ENCODE results near the gene MAPK7. TPM values are rescaled to one million over a fixed set of nuclear protein-coding genes. Genes with fewer than 3 reads are reported as not detected.

The MAPK7 gene
- 10 to 100 TPM in 1 of 6 donors, 1 to 10 TPM in 5; 3.5 to 11.3 (median 7.3) TPM for polyA plus RNA-seq (ENCODE audit: low read depth in 6 of 6)

GRCh38 chr17:19378416-19379360, at the start of gene MAPK7:
Gene MAPK7 (plus strand): TSS chr17:19378498. CDS start chr17:19378901, 403 bp downstream.
- peak; percentile 4 to 6 for ATAC-seq (ENCODE audit: low read depth in 2 of 2)
- Mint-ChIP-seq H3K4me1 (peaks cover 10 to 33% (median 14%) of the 10 kb centered on the region in 3 donors), H3K4me3 (peak within 1 kb of the TSS; percentile 95 to 100 (median 100)), H3K27ac (peak within 1 kb of the TSS; percentile 97 to 100 (median 99)), H3K36me3 (peaks cover 0 to 10% of the 10 kb centered on the region in 2 donors), H3K27me3 (no peaks in the 10 kb centered on the region), H3K9me3 (no peaks in the 10 kb centered on the region)
- DNase-seq: no peak

GRCh38 chr17:19329136-19329535, 49.2 kb upstream of the MAPK7 start:
- Mint-ChIP-seq H3K9me3 (peaks cover 0 to 17% (median 14%) of the 10 kb centered on the region in 7 donors), H3K27ac (no peak overlapping the region), H3K36me3 (peaks cover 0 to 8% of the 10 kb centered on the region in 2 donors), H3K4me3 (no peak overlapping the region), H3K4me1 (peaks cover 0 to 5% (median 0%) of the 10 kb centered on the region in 3 donors), H3K27me3 (peaks cover 0 to 8% (median 0%) of the 10 kb centered on the region in 3 donors)
- DNase-seq: no peak
- no peak for ATAC-seq (ENCODE audit: low read depth in 2 of 2)

- DNase-seq (no peak), ATAC-seq (ENCODE audit: low read depth in 2 of 2) (no peak)
- peak overlapping the region in 1 of 6 donors; percentile 72 for H3K27ac Mint-ChIP-seq
- H3K9me3 Mint-ChIP-seq: peaks cover 0 to 14% (median 12%) of the 10 kb centered on the region in 7 donors
- no peak overlapping the region for H3K4me3 Mint-ChIP-seq
- H3K36me3 Mint-ChIP-seq: peaks cover 0 to 8% of the 10 kb centered on the region in 2 donors
- H3K4me1 Mint-ChIP-seq: peaks cover 0 to 5% (median 0%) of the 10 kb centered on the region in 3 donors
- peaks cover 0 to 8% (median 0%) of the 10 kb centered on the region in 3 donors for H3K27me3 Mint-ChIP-seq
These were observed 48.5 kb upstream of the MAPK7 start for GRCh38 chr17:19329839-19330238.

GRCh38 chr17:19330271-19330670, 48.0 kb upstream of the MAPK7 start:
- ATAC-seq (ENCODE audit: low read depth in 2 of 2) (no peak), DNase-seq (no peak)
- H3K9me3 Mint-ChIP-seq: peaks cover 0 to 10% (median 7%) of the 10 kb centered on the region in 7 donors
- peak overlapping the region in 2 of 6 donors; percentile 72 to 79 for H3K27ac Mint-ChIP-seq
- no peak overlapping the region for H3K4me3 Mint-ChIP-seq
- H3K27me3 Mint-ChIP-seq: peaks cover 0 to 8% (median 0%) of the 10 kb centered on the region in 3 donors
- peaks cover 0 to 5% (median 0%) of the 10 kb centered on the region in 3 donors for H3K4me1 Mint-ChIP-seq
- H3K36me3 Mint-ChIP-seq: peaks cover 0 to 7% of the 10 kb centered on the region in 2 donors

GRCh38 chr17:19331134-19331533, 47.2 kb upstream of the MAPK7 start:
- H3K36me3 Mint-ChIP-seq: no peaks in the 10 kb centered on the region
- peaks cover 0 to 2% (median under 1%) of the 10 kb centered on the region in 7 donors for H3K9me3 Mint-ChIP-seq
- H3K4me3 Mint-ChIP-seq: no peak overlapping the region
- no peak for DNase-seq
- ATAC-seq (ENCODE audit: low read depth in 2 of 2): no peak
- H3K27ac Mint-ChIP-seq: no peak overlapping the region
- H3K4me1 Mint-ChIP-seq: peaks cover 0 to 5% (median 0%) of the 10 kb centered on the region in 3 donors
- peaks cover 0 to 8% (median 6%) of the 10 kb centered on the region in 3 donors for H3K27me3 Mint-ChIP-seq

- Mint-ChIP-seq H3K4me3 (no peak overlapping the region), H3K36me3 (no peaks in the 10 kb centered on the region), H3K27me3 (peaks cover 0 to 6% (median 2%) of the 10 kb centered on the region in 3 donors), H3K27ac (peak overlapping the region in 1 of 6 donors; percentile 33), H3K4me1 (peaks cover 0 to 5% (median 0%) of the 10 kb centered on the region in 3 donors), H3K9me3 (no peaks in the 10 kb centered on the region)
- no peak for ATAC-seq (ENCODE audit: low read depth in 2 of 2)
- DNase-seq: no peak
These were observed 46.6 kb upstream of the MAPK7 start for GRCh38 chr17:19331543-19332245.

- no peak overlapping the region for H3K27ac Mint-ChIP-seq
These were observed 45.7 kb upstream of the MAPK7 start for GRCh38 chr17:19332371-19333131.

GRCh38 chr17:19333132-19333440, 45.2 kb upstream of the MAPK7 start:
- H3K27me3 Mint-ChIP-seq: peaks cover 0 to 13% (median 7%) of the 10 kb centered on the region in 3 donors

More at GRCh38 chr17:19332371-19333131, 45.7 kb upstream of the MAPK7 start:
- Mint-ChIP-seq H3K9me3 (no peaks in the 10 kb centered on the region), H3K4me1 (peaks cover 0 to 9% (median 6%) of the 10 kb centered on the region in 3 donors), H3K36me3 (no peaks in the 10 kb centered on the region), H3K27me3 (peaks cover 0 to 13% (median 7%) of the 10 kb centered on the region in 3 donors), H3K4me3 (no peak overlapping the region)
- peak in 1 of 2 donors; percentile 32 for ATAC-seq (ENCODE audit: low read depth in 2 of 2)
- no peak for DNase-seq

GRCh38 chr17:19333736-19334290, 44.5 kb upstream of the MAPK7 start:
- Mint-ChIP-seq H3K36me3 (no peaks in the 10 kb centered on the region), H3K27ac (no peak overlapping the region), H3K27me3 (peaks cover 0 to 13% (median 12%) of the 10 kb centered on the region in 3 donors), H3K4me3 (peak overlapping the region in 1 of 8 donors; percentile 47), H3K4me1 (peaks cover 2 to 9% (median 6%) of the 10 kb centered on the region in 3 donors), H3K9me3 (no peaks in the 10 kb centered on the region)
- DNase-seq (no peak), ATAC-seq (ENCODE audit: low read depth in 2 of 2) (no peak)

More at GRCh38 chr17:19333132-19333440, 45.2 kb upstream of the MAPK7 start:
- Mint-ChIP-seq H3K9me3 (no peaks in the 10 kb centered on the region), H3K27ac (no peak overlapping the region), H3K4me1 (peaks cover 2 to 9% (median 6%) of the 10 kb centered on the region in 3 donors), H3K4me3 (no peak overlapping the region), H3K36me3 (no peaks in the 10 kb centered on the region)
- DNase-seq: no peak
- ATAC-seq (ENCODE audit: low read depth in 2 of 2): no peak

GRCh38 chr17:19334331-19334730, 44.0 kb upstream of the MAPK7 start:
- H3K4me1 Mint-ChIP-seq: peaks cover 2 to 9% (median 6%) of the 10 kb centered on the region in 3 donors
- H3K27me3 Mint-ChIP-seq: peaks cover 1 to 17% (median 13%) of the 10 kb centered on the region in 3 donors
- H3K9me3 Mint-ChIP-seq: no peaks in the 10 kb centered on the region
- DNase-seq (no peak), ATAC-seq (ENCODE audit: low read depth in 2 of 2) (no peak)
- peak overlapping the region in 1 of 8 donors; percentile 47 for H3K4me3 Mint-ChIP-seq
- H3K36me3 Mint-ChIP-seq: no peaks in the 10 kb centered on the region
- H3K27ac Mint-ChIP-seq: no peak overlapping the region

- H3K36me3 Mint-ChIP-seq: no peaks in the 10 kb centered on the region
- H3K27ac Mint-ChIP-seq: no peak overlapping the region
- DNase-seq (no peak), ATAC-seq (ENCODE audit: low read depth in 2 of 2) (no peak)
- no peaks in the 10 kb centered on the region for H3K9me3 Mint-ChIP-seq
- H3K27me3 Mint-ChIP-seq: peaks cover 9 to 25% (median 16%) of the 10 kb centered on the region in 3 donors
- H3K4me1 Mint-ChIP-seq: peaks cover 2 to 9% (median 6%) of the 10 kb centered on the region in 3 donors
- H3K4me3 Mint-ChIP-seq: no peak overlapping the region
These were observed 42.2 kb upstream of the MAPK7 start for GRCh38 chr17:19335951-19336631.
